IMR-90 (cell line): Measurements from ENCODE around the gene CXCL16. TPM values are rescaled to one million over a fixed set of nuclear protein-coding genes. Genes with fewer than 3 reads are reported as not detected.

Source experiments
- ATAC-seq: fragments of 200-7000 bp; cut with Tn5 transposase; 2 replicates; pipeline ENCODE4 v1.9.1; 2020; ENCODE audit warnings: low read depth, mild to moderate bottlenecking, moderate library complexity
- BruUV-seq: library from RNA; stranded (reverse); fragments of 400-500 nt; replicated peaks from 2 replicates; lab custom pipeline; 2021; lab: Mats Ljungman, UMichigan
- CTCF ChIA-PET: fragments of 300-600 bp; formaldehyde crosslinking; extraction: SDS; loops from one replicate; lab custom pipeline; 2021; ENCODE audit warnings: antibody characterized with exemption; lab: Yijun Ruan, JAX
- POLR2A ChIA-PET: fragments of 300-600 bp; sonication (Branson Sonifier 250); formaldehyde crosslinking; loops from one replicate; lab custom pipeline; 2022; ENCODE audit warnings: antibody characterized with exemption; ENCODE audit not compliant: unreplicated experiment; lab: Charles Lee
- DNase-seq: peaks from one replicate; pipeline ENCODE4 v3.0.0; 2013
- H2AFZ ChIP-seq: replicated peaks from 2 replicates; pipeline ENCODE3; 2013; ENCODE audit warnings: low read length, mild to moderate bottlenecking; ENCODE audit not compliant: poor library complexity
- H2AK5ac ChIP-seq: 2 replicates; pipeline ENCODE4 v1.6.1; 2013; ENCODE audit warnings: low read depth, low read length, inconsistent platforms
- H2AK9ac ChIP-seq: replicated peaks from 2 replicates; pipeline ENCODE3; 2013; ENCODE audit warnings: mild to moderate bottlenecking, low read depth, low read length, moderate library complexity; ENCODE audit not compliant: poor library complexity
- H2BK120ac ChIP-seq: 2 replicates; pipeline ENCODE4 v1.6.1; 2013; ENCODE audit warnings: low read depth, low read length, inconsistent platforms
- H2BK15ac ChIP-seq: 3 replicates; pipeline ENCODE4 v1.6.1; 2013; ENCODE audit warnings: low read depth, low read length, inconsistent platforms
- H2BK20ac ChIP-seq: 2 replicates; pipeline ENCODE4 v1.6.1; 2013; ENCODE audit warnings: low read depth, mild to moderate bottlenecking, inconsistent platforms, low read length, moderate library complexity
- H2BK5ac ChIP-seq: 2 replicates; pipeline ENCODE4 v1.6.1; 2013; ENCODE audit warnings: mild to moderate bottlenecking, low read depth, low read length, inconsistent platforms; ENCODE audit not compliant: poor library complexity, severe bottlenecking
- H3K14ac ChIP-seq: replicated peaks from 2 replicates; pipeline ENCODE4 v1.6.1; 2013; ENCODE audit warnings: low read depth, low read length, inconsistent platforms
- H3K18ac ChIP-seq: 2 replicates; pipeline ENCODE4 v1.6.1; 2013; ENCODE audit warnings: low read depth, low read length, control low read depth
- H3K23ac ChIP-seq: 2 replicates; pipeline ENCODE4 v1.6.1; 2013; ENCODE audit warnings: low read depth, low read length, inconsistent platforms
- H3K27ac ChIP-seq: 2 replicates; pipeline ENCODE4 v1.5.1; 2013; ENCODE audit warnings: mild to moderate bottlenecking, control low read depth, low read length; ENCODE audit not compliant: insufficient read depth
- H3K27me3 ChIP-seq: 2 replicates; pipeline ENCODE4 v1.6.1; 2013; ENCODE audit warnings: low read length; ENCODE audit not compliant: control insufficient read depth, insufficient read depth
- H3K36me3 ChIP-seq: 2 replicates; pipeline ENCODE4 v1.6.1; 2013; ENCODE audit warnings: low read length, mixed read lengths; ENCODE audit not compliant: control insufficient read depth, insufficient read depth
- H3K4ac ChIP-seq: 2 replicates; pipeline ENCODE4 v1.6.1; 2013; ENCODE audit warnings: low read depth, low read length, inconsistent platforms
- H3K4me1 ChIP-seq: 2 replicates; pipeline ENCODE4 v1.6.1; 2013; ENCODE audit warnings: low read length, mixed read lengths; ENCODE audit not compliant: control insufficient read depth, insufficient read depth
- H3K4me2 ChIP-seq: 2 replicates; pipeline ENCODE4 v1.6.1; 2013; ENCODE audit warnings: low read depth, mild to moderate bottlenecking, control low read depth, low read length, moderate library complexity
- H3K4me3 ChIP-seq: 2 replicates; pipeline ENCODE4 v1.5.1; 2013; ENCODE audit warnings: low read depth, mild to moderate bottlenecking, control low read depth, low read length, moderate library complexity; ENCODE audit not compliant: insufficient read depth
- H3K56ac ChIP-seq: 2 replicates; pipeline ENCODE4 v1.6.1; 2013; ENCODE audit warnings: low read length, inconsistent platforms; ENCODE audit not compliant: insufficient read depth; ENCODE audit errors: extremely low read depth
- H3K79me1 ChIP-seq, 2 experiments: 2 replicates each; pipeline ENCODE4 v1.6.1; 2013; ENCODE audit warnings: low read length in 2 of 2, inconsistent platforms in 1 of 2, low read depth in 1 of 2
- H3K9ac ChIP-seq: 2 replicates; pipeline ENCODE4 v1.6.1; 2013; ENCODE audit warnings: low read depth, low read length, control low read depth
- H3K9me1 ChIP-seq: 2 replicates; pipeline ENCODE4 v1.6.1; 2013; ENCODE audit warnings: low read length, inconsistent platforms; ENCODE audit not compliant: insufficient read depth
- H3K9me3 ChIP-seq: 2 replicates; pipeline ENCODE4 v1.6.1; 2013; ENCODE audit warnings: low read length; ENCODE audit not compliant: control insufficient read depth, insufficient read depth
- H4K20me1 ChIP-seq: 2 replicates; pipeline ENCODE4 v1.6.1; 2013; ENCODE audit warnings: low read length, inconsistent platforms; ENCODE audit not compliant: insufficient read depth
- H4K5ac ChIP-seq: 2 replicates; pipeline ENCODE4 v1.6.1; 2013; ENCODE audit warnings: mild to moderate bottlenecking, low read depth, low read length, control low read depth
- H4K8ac ChIP-seq, 2 experiments: 2 replicates each; pipeline ENCODE4 v1.6.1; 2013; ENCODE audit warnings: low read depth in 2 of 2, low read length in 2 of 2, control low read depth in 1 of 2, inconsistent platforms in 1 of 2
- H4K91ac ChIP-seq: 2 replicates; pipeline ENCODE4 v1.6.1; 2013; ENCODE audit warnings: low read depth, low read length, inconsistent platforms; ENCODE audit not compliant: insufficient read depth
- BHLHE40 ChIP-seq: fragments of 150-350 bp; IDR thresholded peaks from 2 replicates; pipeline ENCODE4 v1.6.1; 2016; ENCODE audit warnings: mild to moderate bottlenecking, low read depth, low read length
- CEBPB ChIP-seq: IDR thresholded peaks from 2 replicates; pipeline ENCODE4 v1.6.1; 2012; ENCODE audit warnings: low read depth, low read length, improper control_type of control experiment
- ELK1 ChIP-seq: fragments of 150-350 bp; IDR thresholded peaks from 2 replicates; pipeline ENCODE4 v1.6.1; 2016; ENCODE audit warnings: low read depth, mild to moderate bottlenecking, low read length, moderate library complexity, borderline replicate concordance
- FOS ChIP-seq: fragments of 150-350 bp; IDR thresholded peaks from 2 replicates; pipeline ENCODE4 v1.6.1; 2016; ENCODE audit warnings: low read depth, low read length
- MAFK ChIP-seq: IDR thresholded peaks from 2 replicates; pipeline ENCODE4 v1.6.1; 2012; ENCODE audit warnings: low read depth, low read length, improper control_type of control experiment
- MAZ ChIP-seq: IDR thresholded peaks from 2 replicates; pipeline ENCODE4 v1.6.1; 2012; ENCODE audit warnings: low read depth, mild to moderate bottlenecking, low read length, improper control_type of control experiment, moderate library complexity, borderline replicate concordance
- MXI1 ChIP-seq: IDR thresholded peaks from 2 replicates; pipeline ENCODE4 v1.6.1; 2012; ENCODE audit warnings: low read depth, mild to moderate bottlenecking, low read length, moderate library complexity, borderline replicate concordance
- POLR2A ChIP-seq: IDR thresholded peaks from 2 replicates; pipeline ENCODE4 v1.6.1; 2012; ENCODE audit warnings: mild to moderate bottlenecking, low read depth, low read length
- RAD21 ChIP-seq: IDR thresholded peaks from 2 replicates; pipeline ENCODE4 v1.6.1; 2012; ENCODE audit warnings: low read length, improper control_type of control experiment
- RFX5 ChIP-seq: IDR thresholded peaks from 2 replicates; pipeline ENCODE4 v1.8.0; 2012; ENCODE audit warnings: low read depth, mild to moderate bottlenecking, low read length, moderate library complexity
- SMC3 ChIP-seq: fragments of 150-350 bp; IDR thresholded peaks from 2 replicates; pipeline ENCODE4 v1.6.1; 2016; ENCODE audit warnings: low read depth, mild to moderate bottlenecking, antibody characterized with exemption, low read length, moderate library complexity
- WGBS, 2 experiments: methylation state at CpG; one replicate each; pipeline versions ENCODE4 v1.1.5 to v1.1.7; 2013; ENCODE audit warnings: missing lambda C conversion rate in 2 of 2; ENCODE audit not compliant: insufficient read length in 1 of 2; ENCODE audit errors: extremely low coverage in 2 of 2; 5-methylcytosine and 5-hydroxymethylcytosine counted together
- dilution Hi-C: fragments of 300-500 bp; cut with HindIII; formaldehyde crosslinking; loops from one replicate; pipeline ENCODE4 v1.14.3; 2018; ENCODE audit warnings: low sequenced_read_pairs; ENCODE audit not compliant: unreplicated experiment
- in situ Hi-C: fragments of 300-500 bp; cut with MboI; formaldehyde crosslinking; loops from 3 replicates; pipeline ENCODE4 v1.14.3; 2019; ENCODE audit warnings: low sequenced_read_pairs, inconsistent platforms, mixed read lengths
- intact Hi-C: fragments of 100-400 bp; cut with micrococcal nuclease; formaldehyde crosslinking; loops from 2 replicates; pipeline ENCODE4 v1.10.0; 2022
- polyA plus RNA-seq, 3 experiments: library from polyadenylated mRNA; depleted of rRNA; stranded (reverse); fragments of >200 nt; gene quantifications; 2 replicates each; pipeline ENCODE4 v1.2.3, GENCODE V29; 2012; ENCODE audit warnings: low replicate concordance in 1 of 3
- total RNA-seq: library from RNA; depleted of rRNA; stranded (reverse); fragments of >200 nt; gene quantifications from 2 replicates; pipeline ENCODE4 v1.2.3, GENCODE V29; 2012
- TF ChIP-seq, protein P1 (sequence below): fragments of 150-350 bp; IDR thresholded peaks from 2 replicates; pipeline ENCODE4 v1.6.1; 2017; ENCODE audit warnings: mild to moderate bottlenecking, antibody characterized with exemption, low read length, low read depth

CXCL16 gene
- total and polyA plus RNA-seq, 2 of the 4 experiments (the other 2 are of a cell fraction), result 0.36 to 1.6 TPM

GRCh38 chr17:4788159-4788806, 48.6 kb upstream of the CXCL16 start (continued):
- TF ChIP-seq ELK1 (no peak), RFX5 (no peak)

DNA sequence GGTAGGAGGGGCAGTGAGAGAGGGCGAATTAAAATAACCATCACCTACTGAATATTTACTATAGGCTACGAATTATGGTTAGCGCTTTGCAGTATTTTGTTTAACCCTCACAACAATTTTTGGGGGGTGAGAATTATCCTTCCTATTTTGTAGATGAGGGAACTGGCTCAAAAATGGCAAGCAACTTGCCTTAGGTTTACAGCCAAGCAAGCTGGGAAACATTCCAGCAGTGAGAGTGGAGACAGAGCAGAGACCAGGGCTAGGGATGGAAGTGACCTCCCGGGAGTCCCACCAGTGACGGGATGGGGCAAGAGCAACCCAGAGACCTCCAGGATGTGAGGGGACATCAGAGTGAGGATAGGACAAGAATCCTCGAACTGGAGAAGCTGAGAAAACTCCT, 46.8 kb upstream of the CXCL16 start:
- Histone ChIP-seq H3K4me2 (no peak overlapping the region; the same call in 1 of the 2 replicates), H3K18ac (no peak overlapping the region), H2BK20ac (no peak overlapping the region), H3K23ac (peak overlapping the region; percentile 65; the same call in 1 of the 2 replicates), H3K4ac (no peak overlapping the region), H3K79me1 (peaks cover 0 to 5% of the 10 kb centered on the region in 2 experiments; a peak in 2 of 4 replicates), H3K36me3 (no peaks in the 10 kb centered on the region), H2AK9ac (no peak overlapping the region), H2AK5ac (no peak overlapping the region), H4K8ac (no peak overlapping the region), H3K9ac (no peak overlapping the region), H2BK5ac (no peak overlapping the region), H4K20me1 (no peaks in the 10 kb centered on the region), H4K5ac (no peak overlapping the region), H3K4me1 (peaks cover 5% of the 10 kb centered on the region; the same call in 1 of the 2 replicates), H3K9me3 (no peaks in the 10 kb centered on the region), H2BK15ac (no peak overlapping the region), H2BK120ac (no peak overlapping the region), H3K9me1 (peaks cover 4% of the 10 kb centered on the region), H3K4me3 (no peak overlapping the region), H3K56ac (no peak overlapping the region), H2AFZ (no peak overlapping the region), H4K91ac (no peak overlapping the region), H3K27ac (no peak overlapping the region), H3K27me3 (peaks cover 40% of the 10 kb centered on the region), H3K14ac (no peak overlapping the region)
- DNase-seq, result no peak
- intact Hi-C loops, result no loop called here
- no CpG with 5 or more reads among the region's 6 CpGs for WGBS, 2 experiments
- dilution Hi-C loops, result no loop called here
- no TSS peak for BruUV-seq
- CTCF ChIA-PET, result no interaction called here
- POLR2A ChIA-PET, result no interaction called here
- in situ Hi-C loops, result loop anchor here (5.0 kb wide), 1 partner anchor 96 kb away; no protein-coding TSS in a partner anchor
- no peak for ATAC-seq
- TF ChIP-seq MXI1 (no peak), SMC3 (no peak), MAZ (no peak), MAFK (no peak), RAD21 (no peak), BHLHE40 (no peak), FOS (no peak), POLR2A (no peak), CEBPB (no peak)
- TF ChIP-seq, protein P1, sequence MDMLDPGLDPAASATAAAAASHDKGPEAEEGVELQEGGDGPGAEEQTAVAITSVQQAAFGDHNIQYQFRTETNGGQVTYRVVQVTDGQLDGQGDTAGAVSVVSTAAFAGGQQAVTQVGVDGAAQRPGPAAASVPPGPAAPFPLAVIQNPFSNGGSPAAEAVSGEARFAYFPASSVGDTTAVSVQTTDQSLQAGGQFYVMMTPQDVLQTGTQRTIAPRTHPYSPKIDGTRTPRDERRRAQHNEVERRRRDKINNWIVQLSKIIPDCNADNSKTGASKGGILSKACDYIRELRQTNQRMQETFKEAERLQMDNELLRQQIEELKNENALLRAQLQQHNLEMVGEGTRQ, result no peak
